Muscle of leg (tissue), 11 donors: ENCODE measurements around the gene RIPOR2. TPM values are rescaled to one million over a fixed set of nuclear protein-coding genes. Genes with fewer than 3 reads are reported as not detected.
A peak's percentile ranks its signal among the peaks of the same experiment; 100 is the strongest.

Experiments
- DNase-seq: peaks from one replicate; pipeline ENCODE4 v3.0.0; 2013
- H3K27ac ChIP-seq: one replicate; pipeline ENCODE4 v1.5.1; 2013; ENCODE audit warnings: mild to moderate bottlenecking, low read length, control low read depth
- H3K27me3 ChIP-seq: one replicate; pipeline ENCODE4 v1.6.1; 2013; ENCODE audit warnings: low read length; ENCODE audit not compliant: control insufficient read depth, insufficient read depth
- H3K36me3 ChIP-seq: one replicate; pipeline ENCODE4 v1.6.1; 2013; ENCODE audit warnings: low read length; ENCODE audit not compliant: control insufficient read depth, insufficient read depth
- H3K4me1 ChIP-seq: one replicate; pipeline ENCODE4 v1.6.1; 2013; ENCODE audit warnings: low read length; ENCODE audit not compliant: control insufficient read depth, insufficient read depth
- H3K4me3 ChIP-seq: one replicate; pipeline ENCODE4 v1.5.1; 2013; ENCODE audit warnings: low read length, control low read depth
- H3K9me3 ChIP-seq: replicated peaks from 2 replicates; pipeline ENCODE4 v1.6.1; 2013; ENCODE audit warnings: low read depth, low read length; ENCODE audit not compliant: control insufficient read depth
- WGBS: methylation state at CpG from one replicate; pipeline ENCODE4 v1.1.5; 2013; ENCODE audit warnings: missing lambda C conversion rate; ENCODE audit not compliant: insufficient coverage; 5-methylcytosine and 5-hydroxymethylcytosine counted together
- polyA plus RNA-seq, 8 donors: library from polyadenylated mRNA; unstranded; fragments of 120-200 nt; gene quantifications; one replicate each; pipeline versions ENCODE4 v1.2.1 to v1.2.3, GENCODE V29; 2013; ENCODE audit warnings: inconsistent platforms in 1 of 8, low replicate concordance in 1 of 8; ENCODE audit not compliant: insufficient read length in 8 of 8, insufficient read depth in 1 of 8
- total RNA-seq: library from RNA; stranded (reverse); fragments of 120-200 nt; gene quantifications from one replicate; pipeline ENCODE4 v1.2.4, GENCODE V29; 2013

The RIPOR2 gene
- total and polyA plus RNA-seq, 9 donors, result 17.5 to 32.0 (median 25.6) TPM

DNA sequence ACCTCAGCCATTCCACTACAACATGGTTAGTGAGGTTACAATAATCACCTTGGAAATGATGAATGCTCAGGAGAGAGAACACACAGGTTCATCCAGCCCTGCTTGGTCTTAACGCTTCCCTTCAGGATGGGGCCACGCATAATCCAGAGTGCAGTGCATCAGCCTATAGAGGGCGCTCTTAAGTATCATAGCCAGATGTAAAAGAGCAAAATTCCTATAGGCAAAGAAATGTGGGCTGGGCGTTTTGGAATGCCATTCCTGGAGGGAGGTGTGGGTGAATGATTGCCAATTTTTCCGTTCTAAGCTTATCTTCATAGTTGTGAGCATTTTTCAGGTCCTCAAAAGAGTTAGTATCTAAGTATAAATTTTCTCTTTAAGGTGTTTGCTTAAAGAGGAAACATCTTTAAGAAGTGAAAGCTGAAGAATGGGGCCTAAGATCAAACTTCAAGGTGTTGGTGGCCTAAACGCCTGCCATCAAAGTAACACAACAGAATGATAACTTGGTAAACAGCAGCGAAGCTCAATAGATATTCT lies 1.8 kb downstream of the RIPOR2 start:
- no peak for DNase-seq
- WGBS, result 62% methylated on average over 3 of the region's 7 CpGs
- Histone ChIP-seq H3K27ac (no peak overlapping the region), H3K36me3 (no peaks in the 10 kb centered on the region), H3K9me3 (no peaks in the 10 kb centered on the region), H3K27me3 (no peaks in the 10 kb centered on the region), H3K4me1 (peaks cover 20% of the 10 kb centered on the region), H3K4me3 (no peak overlapping the region)

GRCh38 chr6:24933266-24933665 lies 2.5 kb downstream of the RIPOR2 start:
- Histone ChIP-seq H3K4me3 (no peak overlapping the region), H3K4me1 (peaks cover 20% of the 10 kb centered on the region), H3K27me3 (no peaks in the 10 kb centered on the region), H3K9me3 (no peaks in the 10 kb centered on the region), H3K36me3 (no peaks in the 10 kb centered on the region), H3K27ac (no peak overlapping the region)
- DNase-seq, result no peak
- 43% methylated on average over 1 of the region's 3 CpGs for WGBS

DNA sequence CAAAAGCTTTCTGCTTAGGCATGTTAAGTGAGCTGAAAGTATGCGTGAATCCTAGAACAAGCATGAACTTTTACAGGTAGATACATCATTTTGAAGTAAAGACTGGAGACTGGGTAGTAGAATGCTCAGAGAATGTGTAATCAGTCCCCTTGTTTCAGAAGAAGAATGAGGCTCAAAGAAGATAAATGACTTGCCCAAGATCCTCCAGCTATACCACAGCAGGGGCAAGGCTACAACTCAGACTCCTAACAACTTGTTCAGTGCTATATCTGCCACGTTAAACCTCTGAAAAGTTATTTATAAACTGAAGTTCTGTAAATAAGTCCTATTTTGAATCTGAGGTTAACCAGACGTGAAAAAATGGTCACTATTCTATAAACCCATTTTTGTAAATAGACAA lies 2.9 kb downstream of the RIPOR2 start:
- H3K4me3 ChIP-seq, result no peak overlapping the region
- H3K4me1 ChIP-seq, result peaks cover 20% of the 10 kb centered on the region
- no peak overlapping the region for H3K27ac ChIP-seq
- WGBS, result 83% methylated on average over 1 of the region's 3 CpGs
- no peaks in the 10 kb centered on the region for H3K27me3 ChIP-seq
- H3K36me3 ChIP-seq, result no peaks in the 10 kb centered on the region
- no peaks in the 10 kb centered on the region for H3K9me3 ChIP-seq
- no peak for DNase-seq

GRCh38 chr6:24931718-24932691 lies 3.8 kb downstream of the RIPOR2 start:
- DNase-seq, result peak; percentile 24
- WGBS, result 12% methylated on average over 3 of the region's 7 CpGs
- H3K27me3 ChIP-seq, result no peaks in the 10 kb centered on the region
- H3K36me3 ChIP-seq, result no peaks in the 10 kb centered on the region
- no peak overlapping the region for H3K4me3 ChIP-seq
- peak overlapping the region; percentile 84 for H3K27ac ChIP-seq
- no peaks in the 10 kb centered on the region for H3K9me3 ChIP-seq
- peaks cover 20% of the 10 kb centered on the region for H3K4me1 ChIP-seq

DNA sequence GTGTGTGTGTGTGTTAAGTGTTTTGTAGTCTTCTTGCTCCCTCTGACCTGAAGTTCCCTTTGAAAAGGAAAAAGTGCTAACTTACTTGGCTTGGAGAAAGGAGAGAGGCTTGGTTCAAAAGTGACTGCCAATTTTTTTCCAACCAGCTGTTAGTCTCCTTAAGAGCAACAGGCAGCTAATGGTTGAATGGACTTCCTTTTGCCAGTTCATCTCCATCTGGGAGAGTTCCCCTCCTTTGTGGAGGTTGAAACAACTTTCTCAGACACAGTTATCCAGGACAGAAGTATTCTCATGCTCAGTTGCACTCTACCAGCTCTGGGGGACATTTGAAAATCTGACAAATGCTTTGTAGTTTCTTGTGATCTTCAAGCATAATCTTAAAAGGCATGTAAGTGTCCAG lies 4.5 kb downstream of the RIPOR2 start:
- H3K27ac ChIP-seq, result peak overlapping the region; percentile 84
- H3K9me3 ChIP-seq, result no peaks in the 10 kb centered on the region
- H3K27me3 ChIP-seq, result no peaks in the 10 kb centered on the region
- H3K4me3 ChIP-seq, result no peak overlapping the region
- no peaks in the 10 kb centered on the region for H3K36me3 ChIP-seq
- peak; percentile 96 for DNase-seq
- H3K4me1 ChIP-seq, result peaks cover 20% of the 10 kb centered on the region

DNA sequence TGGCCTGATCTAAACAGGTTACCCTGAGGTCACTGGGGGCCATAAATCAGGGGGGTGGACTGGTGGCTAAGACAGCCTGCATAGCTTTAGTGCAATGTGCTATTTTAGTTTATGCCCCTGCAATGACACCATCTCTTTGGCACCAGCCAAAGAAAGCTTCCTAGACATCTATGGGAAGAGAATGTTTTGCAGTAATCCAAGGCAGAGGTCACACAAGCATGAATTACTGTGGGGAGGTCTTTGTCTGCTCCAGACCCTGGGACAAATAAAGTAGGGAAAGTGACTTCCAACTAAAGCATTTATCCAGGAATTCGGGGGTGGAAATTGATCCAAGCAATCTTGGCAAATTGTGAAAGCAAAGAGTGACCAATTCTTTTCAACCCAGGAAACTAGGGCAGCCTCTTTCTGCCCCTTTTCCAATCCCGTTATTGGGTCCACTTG lies 5.3 kb downstream of the RIPOR2 start:
- Histone ChIP-seq H3K4me3 (no peak overlapping the region), H3K36me3 (no peaks in the 10 kb centered on the region), H3K27ac (peak overlapping the region; percentile 84), H3K9me3 (no peaks in the 10 kb centered on the region), H3K27me3 (no peaks in the 10 kb centered on the region), H3K4me1 (peaks cover 20% of the 10 kb centered on the region)
- WGBS, result no CpG with 5 or more reads among the region's 2 CpGs
- peak; percentile 88 for DNase-seq

DNA sequence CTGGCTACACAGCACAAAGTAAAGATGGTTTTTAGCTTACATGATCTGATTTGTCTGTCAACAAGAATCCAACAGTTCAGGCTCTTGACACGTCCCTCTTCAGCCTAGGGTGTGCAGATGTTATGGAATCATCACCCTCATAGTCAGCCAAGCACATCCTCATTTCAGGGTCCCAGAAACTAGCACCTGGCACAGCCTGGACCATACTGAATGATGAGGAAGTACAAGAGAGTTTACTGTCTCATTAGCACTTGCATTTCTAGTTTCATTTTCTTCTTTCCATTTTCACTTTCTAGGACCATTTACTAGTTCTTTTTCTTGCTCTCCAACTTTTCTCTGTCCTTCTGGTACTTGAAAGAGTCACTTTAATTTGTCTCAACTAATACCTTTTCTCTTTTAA lies 6.5 kb downstream of the RIPOR2 start:
- DNase-seq, result peak; percentile 56
- Histone ChIP-seq H3K27me3 (no peaks in the 10 kb centered on the region), H3K27ac (peak overlapping the region; percentile 31), H3K4me1 (peaks cover 20% of the 10 kb centered on the region), H3K4me3 (no peak overlapping the region), H3K9me3 (no peaks in the 10 kb centered on the region), H3K36me3 (no peaks in the 10 kb centered on the region)
- no CpG with 5 or more reads among the region's 1 CpG for WGBS

- H3K36me3 ChIP-seq, result no peaks in the 10 kb centered on the region
- no peaks in the 10 kb centered on the region for H3K27me3 ChIP-seq
- DNase-seq, result peak; percentile 58
- peaks cover 22% of the 10 kb centered on the region for H3K4me1 ChIP-seq
- no peaks in the 10 kb centered on the region for H3K9me3 ChIP-seq
- H3K27ac ChIP-seq, result no peak overlapping the region
- H3K4me3 ChIP-seq, result no peak overlapping the region
- WGBS, result no CpG with 5 or more reads among the region's 6 CpGs
Observed at GRCh38 chr6:24927985-24928745, 7.6 kb downstream of the RIPOR2 start.

DNA sequence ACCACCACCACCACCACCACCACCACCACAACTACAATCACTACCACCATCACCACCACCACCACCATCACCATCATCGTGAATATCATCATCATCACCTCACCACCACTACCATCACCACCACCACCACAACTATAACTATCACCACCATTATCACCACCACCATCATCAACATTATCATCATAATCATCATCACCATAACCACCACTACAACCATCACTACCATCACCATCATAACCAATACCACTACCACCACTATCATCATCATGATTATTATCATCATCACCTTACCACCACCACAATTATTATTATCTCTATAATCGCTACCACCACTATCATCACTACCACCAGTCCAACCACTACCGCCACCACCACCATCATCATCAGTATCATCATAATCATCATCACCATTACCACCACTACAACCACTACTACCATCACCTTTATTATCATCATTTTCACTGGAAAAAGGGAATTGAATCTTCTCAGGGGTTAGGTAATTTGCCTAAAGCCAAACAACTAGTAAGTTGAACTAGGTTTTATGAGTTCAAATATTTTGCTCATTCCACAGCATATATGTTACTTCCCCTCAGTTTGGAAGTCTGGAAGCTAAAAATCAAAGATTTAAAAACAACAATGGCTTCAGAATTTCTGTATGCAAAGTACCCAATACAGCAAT lies 8.3 kb downstream of the RIPOR2 start:
- Histone ChIP-seq H3K36me3 (no peaks in the 10 kb centered on the region), H3K9me3 (no peaks in the 10 kb centered on the region), H3K27ac (no peak overlapping the region), H3K27me3 (no peaks in the 10 kb centered on the region), H3K4me3 (no peak overlapping the region), H3K4me1 (peaks cover 22% of the 10 kb centered on the region)
- 100% methylated on average over 3 of the region's 3 CpGs for WGBS
- DNase-seq, result no peak
